Left kidney (tissue), 8 donors: ENCODE data around the gene DUSP5. TPM values are rescaled to one million over a fixed set of nuclear protein-coding genes. Genes with fewer than 3 reads are reported as not detected.
"Not testable (repeated sequence)": the region's sequence is repeated elsewhere in the genome, so short reads cannot be mapped to it uniquely, and the experiment has no call there.

ENCODE experiments used
- DNase-seq: peaks from one replicate; pipeline ENCODE4 v3.0.0-alpha.2; 2013
- long read RNA-seq, 8 donors: transcript quantifications; one replicate each; lab custom pipeline, GENCODE V29; 2026
- polyA plus RNA-seq: library from polyadenylated mRNA; unstranded; fragments of 120-200 nt; gene quantifications from one replicate; pipeline ENCODE4 v1.2.1, GENCODE V29; 2013; ENCODE audit not compliant: insufficient read length

The DUSP5 gene, protein sequence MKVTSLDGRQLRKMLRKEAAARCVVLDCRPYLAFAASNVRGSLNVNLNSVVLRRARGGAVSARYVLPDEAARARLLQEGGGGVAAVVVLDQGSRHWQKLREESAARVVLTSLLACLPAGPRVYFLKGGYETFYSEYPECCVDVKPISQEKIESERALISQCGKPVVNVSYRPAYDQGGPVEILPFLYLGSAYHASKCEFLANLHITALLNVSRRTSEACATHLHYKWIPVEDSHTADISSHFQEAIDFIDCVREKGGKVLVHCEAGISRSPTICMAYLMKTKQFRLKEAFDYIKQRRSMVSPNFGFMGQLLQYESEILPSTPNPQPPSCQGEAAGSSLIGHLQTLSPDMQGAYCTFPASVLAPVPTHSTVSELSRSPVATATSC
- polyA plus RNA-seq, result 9.2 TPM
- long read RNA-seq, donor 1, transcript DUSP5-201 (4 exons, 2,557 nt), result major isoform, 9 of 14 reads
- long read RNA-seq, donor 1, partial matches to known transcripts, result 5 of 14 reads
- long read RNA-seq, donor 1, other reads (novel, unspliced or antisense), result 0 of 14 reads
- long read RNA-seq, donor 2, transcript DUSP5-201 (4 exons, 2,557 nt), result major isoform, 7 of 7 reads
- long read RNA-seq, donor 2, partial matches to known transcripts, result 0 of 7 reads
- long read RNA-seq, donor 2, other reads (novel, unspliced or antisense), result 0 of 7 reads
- long read RNA-seq, donor 3, transcript DUSP5-201 (4 exons, 2,557 nt), result major isoform, 6 of 6 reads
- long read RNA-seq, donor 3, partial matches to known transcripts, result 0 of 6 reads
- long read RNA-seq, donor 3, other reads (novel, unspliced or antisense), result 0 of 6 reads
- long read RNA-seq, donor 4, result 0 reads
- long read RNA-seq, donor 5, transcript DUSP5-201 (4 exons, 2,557 nt), result major isoform, 8 of 8 reads
- long read RNA-seq, donor 5, partial matches to known transcripts, result 0 of 8 reads
- long read RNA-seq, donor 5, other reads (novel, unspliced or antisense), result 0 of 8 reads
- long read RNA-seq, donor 6, transcript DUSP5-201 (4 exons, 2,557 nt), result major isoform, 6 of 6 reads
- long read RNA-seq, donor 6, partial matches to known transcripts, result 0 of 6 reads
- long read RNA-seq, donor 6, other reads (novel, unspliced or antisense), result 0 of 6 reads
- long read RNA-seq, donor 7, transcript DUSP5-201 (4 exons, 2,557 nt), result major isoform, 10 of 10 reads
- long read RNA-seq, donor 7, partial matches to known transcripts, result 0 of 10 reads
- long read RNA-seq, donor 7, other reads (novel, unspliced or antisense), result 0 of 10 reads
- long read RNA-seq, donor 8, partial matches to known transcripts, result 0 of 2 reads
- long read RNA-seq, donor 8, other reads (novel, unspliced or antisense), result 0 of 2 reads

DNA sequence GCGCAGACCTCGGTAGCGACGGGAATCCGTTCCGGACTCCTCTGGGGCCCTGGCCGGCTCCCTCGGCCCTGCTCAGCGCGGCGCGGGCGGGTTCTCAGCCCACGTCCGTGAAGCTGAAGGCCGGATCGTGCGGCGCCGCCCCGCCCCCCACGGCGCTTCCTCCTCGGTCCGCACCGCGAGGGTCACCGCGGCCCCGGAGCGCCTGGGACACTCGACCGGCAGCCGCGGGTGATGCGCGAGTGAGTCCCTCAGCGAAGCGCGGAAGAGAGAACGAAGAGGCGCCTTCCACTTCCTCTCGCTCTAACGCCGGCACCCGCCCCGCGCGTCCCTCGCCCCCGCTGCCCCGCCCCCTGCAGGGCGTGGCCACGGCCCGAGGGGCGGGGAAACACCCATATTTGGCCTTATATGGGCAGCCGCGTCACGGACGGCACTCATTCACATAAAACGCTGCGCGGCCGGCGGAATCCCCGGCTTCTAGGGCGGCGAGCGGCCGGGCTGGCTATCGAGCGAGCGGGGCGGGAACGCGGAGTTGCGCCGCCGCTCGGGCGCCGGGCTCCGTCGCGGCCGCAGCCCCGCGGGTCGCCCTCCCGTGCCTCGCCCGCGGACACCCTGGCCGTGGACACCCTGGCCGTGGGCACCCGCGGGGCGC is at the start of gene DUSP5:
DUSP5 (plus strand) TSS at position 470 of the 649 bp plus-strand sequence. CDS start 215 bp downstream, outside the sequence.
- peak; percentile 97 for DNase-seq

DNA sequence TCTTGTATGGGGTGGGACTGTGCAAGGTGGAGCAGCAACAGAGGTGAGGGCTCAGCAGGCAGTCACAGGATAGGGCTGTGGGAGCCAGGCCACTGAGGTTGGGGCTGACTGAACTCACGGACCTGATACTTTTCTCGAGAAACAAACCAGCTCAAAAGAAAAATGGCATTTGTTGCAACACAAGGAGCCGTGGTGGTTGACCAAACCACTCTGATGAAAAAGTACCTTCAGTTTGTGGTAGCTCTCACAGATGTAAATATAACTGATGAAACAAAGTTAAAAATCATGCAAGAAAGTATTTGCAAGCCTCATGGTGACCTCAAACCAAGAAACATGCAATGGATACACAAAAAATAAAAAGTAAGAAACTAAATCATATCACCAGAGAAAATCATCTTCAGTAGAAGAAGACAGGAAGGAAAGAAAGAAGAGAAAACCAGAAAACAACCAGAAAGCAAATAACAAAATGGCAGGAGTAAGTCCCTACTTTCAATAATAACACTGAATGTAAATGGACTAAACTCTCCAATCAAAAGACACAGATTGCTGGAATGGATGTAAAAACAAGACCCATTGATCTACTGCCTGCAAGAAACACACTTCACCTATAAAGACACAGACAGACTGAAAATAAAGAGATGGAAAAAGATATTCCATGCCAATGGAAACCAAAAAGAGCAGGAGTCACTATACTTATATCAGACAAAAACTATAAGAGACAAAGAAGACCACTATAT is 48.9 kb upstream of the DUSP5 start:
- DNase-seq, result no peak

GRCh38 chr10:110455446-110455845 is 42.3 kb upstream of the DUSP5 start:
- no peak for DNase-seq

- DNase-seq, result no peak
These were observed 41.7 kb upstream of the DUSP5 start for GRCh38 chr10:110456046-110456445.

DNA sequence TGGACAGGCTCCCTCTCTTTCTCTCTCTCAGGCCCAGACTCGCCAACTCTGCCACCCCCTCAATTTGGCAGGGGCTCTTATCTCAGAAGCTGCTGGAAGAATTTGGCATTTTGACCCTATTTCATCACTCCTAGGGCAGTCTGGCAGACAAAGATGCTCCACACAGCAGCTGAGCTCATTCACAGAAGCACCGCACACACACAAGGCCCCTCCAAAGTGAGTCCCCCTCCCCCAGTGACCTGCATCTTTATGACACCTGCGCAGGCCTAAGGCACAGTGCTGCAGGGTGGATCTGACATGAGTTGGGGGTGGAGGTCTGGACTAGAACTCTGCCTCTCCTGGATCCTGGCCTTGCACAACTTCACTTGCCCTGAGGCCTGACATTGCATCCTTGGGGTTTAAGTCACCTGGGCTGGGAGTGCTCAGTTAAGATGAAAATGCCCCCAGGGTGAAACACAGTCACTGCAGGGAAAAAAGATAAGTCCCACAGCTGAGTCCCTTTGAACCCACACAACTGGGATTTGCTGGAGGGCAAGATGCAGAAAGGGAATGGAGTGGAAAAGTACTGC is 41.1 kb upstream of the DUSP5 start:
- no peak for DNase-seq

GRCh38 chr10:110457851-110458250 is 39.9 kb upstream of the DUSP5 start:
- DNase-seq, result no peak

DNA sequence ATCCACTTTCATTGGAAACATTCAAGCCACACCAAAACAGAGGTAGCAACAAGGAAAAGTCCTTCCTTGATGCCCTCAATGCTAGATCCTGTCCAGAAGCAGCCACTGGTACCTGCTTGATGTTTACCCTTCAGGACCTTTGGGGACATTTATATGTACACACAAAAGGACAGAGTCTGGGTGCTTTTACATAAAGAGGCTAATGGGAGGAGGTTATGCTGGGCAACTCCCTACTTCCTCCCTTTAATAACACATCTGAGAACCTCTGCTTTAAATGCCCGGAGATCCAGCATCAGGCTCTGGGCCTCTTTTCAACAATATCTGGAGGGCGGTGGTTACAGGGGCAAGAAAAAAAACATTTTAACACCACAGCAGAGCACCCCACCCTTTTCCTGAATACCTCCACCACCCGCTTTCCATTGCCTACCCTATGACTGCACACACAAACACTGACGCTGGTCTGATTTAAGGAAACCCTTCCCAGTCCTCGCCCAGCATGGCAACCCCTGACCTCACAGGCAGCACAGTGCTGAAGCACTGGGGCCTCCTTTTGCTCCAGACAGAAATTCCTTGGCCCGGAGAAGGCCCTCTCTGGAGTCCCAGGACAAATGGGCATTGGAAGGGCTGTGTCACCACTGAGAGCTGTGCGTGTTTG is 39.3 kb upstream of the DUSP5 start:
- DNase-seq, result no peak

GRCh38 chr10:110459600-110459999 is 38.1 kb upstream of the DUSP5 start:
- no peak for DNase-seq

DNA sequence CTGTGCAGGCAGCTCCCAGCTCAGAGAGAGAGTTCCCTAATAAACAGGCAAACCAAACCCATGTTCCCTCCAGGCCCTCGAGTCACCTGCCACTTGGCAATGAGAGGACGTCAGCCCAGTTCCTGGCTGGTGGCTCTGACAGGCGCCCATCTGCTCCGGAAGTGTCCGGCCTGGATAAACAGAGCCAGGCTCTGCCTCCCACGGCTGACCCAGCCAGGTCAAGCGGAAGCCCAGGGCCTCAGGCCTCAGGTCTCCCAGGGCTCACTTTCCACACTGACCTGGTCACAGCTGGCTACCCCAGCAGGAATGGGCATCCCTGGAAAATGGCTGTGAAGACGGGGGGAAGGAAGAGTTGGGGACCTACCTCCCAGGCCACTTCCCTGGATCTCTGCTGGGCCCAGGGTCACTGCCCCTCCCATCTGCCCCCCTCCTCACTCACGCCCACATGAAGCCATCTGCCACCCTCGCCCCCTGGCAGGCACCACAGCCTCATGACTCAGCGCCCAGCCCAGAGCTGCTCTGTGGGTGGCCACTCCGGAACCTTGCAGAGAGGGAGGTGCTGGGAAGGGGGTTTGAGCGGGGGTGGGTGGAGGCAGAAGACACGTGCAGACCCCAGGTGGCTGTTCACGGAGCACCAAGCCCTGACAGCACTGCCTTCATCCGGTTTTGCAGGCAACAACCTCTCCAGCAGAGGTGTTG is 37.4 kb upstream of the DUSP5 start:
- peak; percentile 40 for DNase-seq

GRCh38 chr10:110461088-110461487 is 36.6 kb upstream of the DUSP5 start:
- DNase-seq, result no peak

DNA sequence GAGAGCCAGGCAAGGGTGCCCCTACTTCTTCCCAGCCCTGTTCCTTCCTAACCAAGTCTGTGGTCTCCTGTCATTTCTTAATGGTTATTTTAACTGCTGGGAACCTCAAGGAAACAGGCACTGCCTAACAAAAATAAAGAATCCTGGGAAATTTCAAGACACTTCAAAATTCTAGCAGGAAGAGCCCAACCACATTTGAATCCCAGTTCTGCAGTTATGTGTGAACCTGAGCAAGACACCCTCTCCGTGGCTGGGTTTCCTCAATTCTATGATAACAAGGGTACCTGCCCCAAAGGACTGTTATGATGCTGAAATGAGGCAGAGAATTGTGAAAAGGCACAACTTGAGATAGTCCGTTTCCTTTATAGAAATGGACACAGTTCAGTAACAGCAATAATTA is 36.2 kb upstream of the DUSP5 start:
- DNase-seq, result no peak

DNA sequence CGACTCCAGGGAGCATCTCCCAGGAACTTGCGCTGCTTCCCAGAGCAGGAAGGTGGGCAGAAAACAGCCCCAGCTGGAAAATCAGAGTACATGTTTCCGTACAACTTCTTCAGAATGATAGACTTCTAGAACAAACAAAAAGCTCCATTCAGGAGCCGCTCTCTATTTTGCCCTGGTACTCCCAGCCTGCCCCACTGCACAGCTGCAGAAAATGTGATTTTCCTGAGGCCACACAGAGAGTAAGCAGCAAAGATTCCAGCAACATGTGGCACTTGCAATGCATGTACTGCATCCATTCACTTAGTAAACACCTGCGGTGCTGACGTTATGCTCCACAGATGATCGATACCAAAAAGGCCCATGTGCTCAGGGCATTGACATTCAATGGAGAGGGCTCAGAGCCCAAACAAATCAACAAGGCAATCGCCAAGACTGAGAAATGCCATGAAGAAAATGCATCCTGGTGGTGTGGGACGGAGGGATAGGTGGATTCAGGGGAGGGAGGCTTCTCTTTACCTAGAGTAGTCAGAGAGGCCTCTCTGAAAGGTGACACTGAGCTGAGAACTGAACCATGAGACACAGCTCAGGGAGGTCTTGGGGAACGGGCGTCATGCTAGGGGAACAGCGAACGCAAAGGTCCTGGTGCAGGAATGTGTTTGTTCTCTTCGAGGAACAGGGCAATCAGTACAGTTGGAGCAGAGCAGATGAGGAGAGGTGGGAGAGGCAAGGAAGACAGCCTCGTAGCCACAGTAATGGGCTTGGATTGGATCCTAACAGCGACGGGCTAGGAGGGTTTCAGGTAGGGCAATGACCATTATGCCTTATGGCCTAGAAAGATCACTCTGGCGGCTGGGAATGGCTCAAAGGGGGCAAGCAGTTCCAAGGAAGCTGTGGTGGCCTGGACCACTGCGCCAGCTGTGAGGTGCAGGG is 35.3 kb upstream of the DUSP5 start:
- no peak for DNase-seq

DNA sequence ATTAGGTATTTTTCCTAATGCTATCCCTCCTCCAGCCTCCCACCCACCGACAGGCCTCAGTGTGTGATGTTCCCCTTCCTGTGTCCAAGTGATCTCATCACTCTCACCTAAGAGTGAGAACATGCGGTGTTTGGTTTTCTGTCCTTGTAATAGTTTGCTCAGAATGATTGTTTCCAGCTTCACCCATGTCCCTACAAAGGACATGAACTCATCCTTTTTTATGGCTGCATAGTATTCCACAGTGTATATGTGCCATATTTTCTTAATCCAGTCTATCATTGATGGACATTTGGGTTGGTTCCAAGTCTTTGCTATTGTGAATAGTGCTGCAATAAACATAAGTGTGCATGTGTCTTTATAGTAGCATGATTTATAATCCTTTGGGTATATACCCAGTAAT is 29.4 kb upstream of the DUSP5 start:
- DNase-seq, result not testable (repeated sequence)

- DNase-seq, result not testable (repeated sequence)
These were observed 27.2 kb upstream of the DUSP5 start for GRCh38 chr10:110470541-110470940.

DNA sequence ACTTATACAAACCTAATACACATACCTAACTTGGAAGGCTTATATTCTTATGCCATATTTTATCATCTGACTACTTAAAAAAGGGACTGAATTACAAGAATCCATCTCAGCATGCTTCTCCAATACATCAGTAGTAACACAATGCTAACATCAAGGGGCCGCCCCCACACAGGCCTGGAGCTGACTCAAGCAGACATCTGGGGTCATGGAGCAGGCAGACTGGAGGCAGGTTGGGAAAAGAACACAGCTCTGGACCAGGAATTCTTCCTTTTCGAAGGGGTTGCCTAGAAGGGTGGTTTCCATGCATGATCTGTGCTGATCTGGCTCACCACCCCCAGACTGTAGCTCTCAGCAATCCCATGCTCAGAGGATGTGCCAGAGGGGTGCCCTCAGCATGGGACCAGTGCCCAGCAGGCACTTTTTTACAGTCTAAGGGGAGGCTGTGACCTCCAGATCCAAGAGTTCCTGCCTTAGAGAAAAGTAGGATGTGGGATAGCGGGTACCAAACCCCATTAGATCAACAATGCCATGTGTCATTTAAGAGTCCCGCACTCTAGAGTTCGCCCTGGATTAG is 26.1 kb upstream of the DUSP5 start:
- peak; percentile 42 for DNase-seq

DNA sequence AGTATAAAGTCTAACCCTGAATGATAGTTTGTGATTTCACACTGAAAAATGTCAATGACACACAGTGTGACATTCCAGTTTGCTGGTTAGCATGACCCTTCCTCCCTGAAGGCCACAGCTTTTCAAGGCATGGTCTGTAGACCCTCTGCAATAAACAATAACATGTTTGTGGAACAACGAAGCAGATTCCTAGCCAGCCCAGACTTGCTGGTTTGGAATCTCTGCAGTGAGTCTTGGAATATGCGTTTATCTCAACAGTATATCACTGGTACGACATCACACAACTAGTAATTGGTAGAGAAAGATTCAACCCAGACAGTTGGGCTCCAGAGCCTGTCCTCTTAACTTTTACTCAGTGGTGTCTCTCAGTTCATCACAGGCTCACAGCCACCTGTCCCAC is 23.7 kb upstream of the DUSP5 start:
- no peak for DNase-seq

- no peak for DNase-seq
These were observed 22.9 kb upstream of the DUSP5 start for GRCh38 chr10:110474826-110475225.
